Breast epithelium (tissue), 3 donors: ENCODE measurements around the gene OR13C4.

Experiments used
- CTCF ChIP-seq, 3 donors: fragments of 450-650 bp; IDR thresholded peaks; one replicate each; pipeline ENCODE4 v1.5.1; 2016 to 2017; ENCODE audit warnings: antibody characterized with exemption in 3 of 3, mild to moderate bottlenecking in 3 of 3, moderate library complexity in 3 of 3
- POLR2A ChIP-seq: fragments of 450-650 bp; IDR thresholded peaks from one replicate; pipeline ENCODE4 v1.6.1; 2016; ENCODE audit warnings: antibody characterized with exemption, mild to moderate bottlenecking, moderate library complexity
- POLR2AphosphoS5 ChIP-seq, 3 donors: sonication (generic); formaldehyde crosslinking; IDR thresholded peaks; one replicate each; pipeline ENCODE4 v1.6.1; 2017; ENCODE audit warnings: antibody characterized with exemption in 3 of 3

DNA sequence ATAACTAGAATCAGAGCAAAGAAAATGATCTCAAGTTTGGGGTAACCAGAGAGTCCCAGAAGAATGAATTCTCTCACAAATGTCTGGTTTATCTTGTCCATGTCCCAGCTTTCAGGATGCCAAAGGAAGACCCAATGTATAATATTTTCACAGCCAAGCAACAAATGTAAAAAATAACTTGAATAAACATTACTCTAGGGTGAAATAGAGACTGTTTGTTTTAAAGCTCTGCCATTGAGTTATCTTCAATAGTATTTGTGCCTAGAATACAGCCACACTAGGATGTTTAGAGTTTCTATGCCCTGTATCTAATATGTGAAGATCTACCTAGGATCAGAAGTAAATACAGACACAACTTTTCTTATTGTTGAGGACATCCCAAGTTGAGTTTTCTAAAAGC lies at the start of gene OR13C4:
- no peak for TF ChIP-seq CTCF (IDR thresholded peaks at IDR 0.05)
- TF ChIP-seq POLR2A, result no peak
- TF ChIP-seq POLR2AphosphoS5 (IDR thresholded peaks at IDR 0.05), result no peak
